Spinal cord (tissue), 10 donors: ENCODE data around the gene UNC119B. TPM values are rescaled to one million over a fixed set of nuclear protein-coding genes. Genes with fewer than 3 reads are reported as not detected.
A peak's percentile ranks its signal among the peaks of the same experiment; 100 is the strongest.

Experiments used
- DNase-seq, 6 donors: peaks; one replicate each; pipeline versions ENCODE4 v3.0.0 to v3.0.0-alpha.2; 2013 to 2015; ENCODE audit warnings: low spot score in 6 of 6, low read depth in 4 of 6
- H3K27ac ChIP-seq: one replicate; pipeline ENCODE4 v1.5.1; 2013; ENCODE audit warnings: low read depth, low read length, control low read depth
- H3K27me3 ChIP-seq: one replicate; pipeline ENCODE4 v1.6.1; 2013; ENCODE audit warnings: low read length; ENCODE audit not compliant: control insufficient read depth, insufficient read depth
- H3K36me3 ChIP-seq: one replicate; pipeline ENCODE4 v1.6.1; 2013; ENCODE audit warnings: low read length; ENCODE audit not compliant: control insufficient read depth, insufficient read depth
- H3K4me1 ChIP-seq: one replicate; pipeline ENCODE4 v1.6.1; 2013; ENCODE audit warnings: low read length; ENCODE audit not compliant: control insufficient read depth, insufficient read depth
- H3K4me3 ChIP-seq: one replicate; pipeline ENCODE4 v1.5.1; 2013; ENCODE audit warnings: low read depth, low read length, control low read depth
- H3K9me3 ChIP-seq: one replicate; pipeline ENCODE4 v1.6.1; 2013; ENCODE audit warnings: low read length; ENCODE audit not compliant: control insufficient read depth, insufficient read depth
- WGBS: methylation state at CpG from one replicate; pipeline ENCODE4 v1.1.5; 2013; ENCODE audit warnings: missing lambda C conversion rate; ENCODE audit not compliant: insufficient coverage; 5-methylcytosine and 5-hydroxymethylcytosine counted together
- polyA plus RNA-seq, 2 donors: library from polyadenylated mRNA; unstranded; fragments of 120-200 nt; gene quantifications; one replicate each; pipeline ENCODE4 v1.2.1, GENCODE V29; 2013; ENCODE audit not compliant: insufficient read length in 2 of 2
- total RNA-seq, 2 donors: library from RNA; depleted of rRNA in 1 of 2; stranded (reverse); fragments of 120-200 nt in 1 of 2; fragments of >200 nt in 1 of 2; gene quantifications; one replicate each; pipeline versions ENCODE4 v1.2.3 to v1.2.4, GENCODE V29; 2013 to 2014
- donor health status: healthy.

UNC119B gene
- total and polyA plus RNA-seq, 4 donors = 19.1 to 41.9 (median 33.0) TPM

GRCh38 chr12:120712610-120713009 lies 2.4 kb downstream of the UNC119B start:
- Histone ChIP-seq H3K9me3 (no peaks in the 10 kb centered on the region), H3K36me3 (peaks cover 34% of the 10 kb centered on the region), H3K27me3 (no peaks in the 10 kb centered on the region), H3K27ac (no peak overlapping the region), H3K4me3 (no peak overlapping the region), H3K4me1 (peaks cover 19% of the 10 kb centered on the region)
- WGBS = no CpG with 5 or more reads among the region's 6 CpGs
- DNase-seq = peak in 1 of 6 donors; percentile 79

DNA sequence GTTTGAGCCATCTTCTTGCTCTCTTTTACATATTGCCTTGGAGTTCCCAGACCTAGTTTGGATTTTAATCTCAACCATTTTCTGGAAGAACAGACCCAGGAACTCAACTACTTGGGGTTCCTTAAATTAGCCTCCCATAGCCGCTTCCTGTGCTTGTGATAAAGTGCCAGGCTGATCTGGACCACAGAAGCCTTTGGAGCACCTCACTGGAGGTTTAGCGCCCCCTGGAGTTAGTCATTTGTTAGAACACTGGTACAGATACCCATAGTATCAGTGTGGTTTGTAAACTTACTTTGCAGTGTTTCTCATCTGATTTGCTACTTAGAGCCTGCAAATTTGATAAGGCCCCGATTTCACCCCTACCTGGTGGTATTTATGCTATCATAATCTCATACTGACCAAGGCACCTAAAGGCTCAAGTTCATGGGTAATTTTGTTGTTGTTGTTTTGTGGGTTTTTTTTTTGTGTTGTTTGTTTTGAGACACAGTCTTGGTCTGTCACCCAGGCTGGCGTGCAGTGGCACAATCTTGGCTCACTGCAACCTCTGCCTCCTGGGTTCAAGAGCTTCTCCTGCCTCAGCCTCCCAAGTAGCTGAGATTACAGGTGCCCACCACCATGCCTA lies 3.7 kb downstream of the UNC119B start:
- H3K27ac ChIP-seq = no peak overlapping the region
- WGBS = 88% methylated on average over 1 of the region's 4 CpGs
- no peaks in the 10 kb centered on the region for H3K27me3 ChIP-seq
- no peak overlapping the region for H3K4me3 ChIP-seq
- peak in 4 of 6 donors; percentile 74 to 95 (median 84) for DNase-seq
- H3K36me3 ChIP-seq = peaks cover 44% of the 10 kb centered on the region
- H3K4me1 ChIP-seq = peaks cover 19% of the 10 kb centered on the region
- no peaks in the 10 kb centered on the region for H3K9me3 ChIP-seq

GRCh38 chr12:120718055-120718454 lies 7.8 kb downstream of the UNC119B start:
- H3K27me3 ChIP-seq = no peaks in the 10 kb centered on the region
- H3K27ac ChIP-seq = no peak overlapping the region

GRCh38 chr12:120719072-120719471 lies 8.8 kb downstream of the UNC119B start:
- Histone ChIP-seq H3K27ac (no peak overlapping the region), H3K9me3 (no peaks in the 10 kb centered on the region), H3K36me3 (peaks cover 69% of the 10 kb centered on the region), H3K4me1 (peaks cover 17% of the 10 kb centered on the region), H3K4me3 (no peak overlapping the region), H3K27me3 (no peaks in the 10 kb centered on the region)
- 61% methylated on average over 2 of the region's 2 CpGs for WGBS
- DNase-seq = no peak

More at GRCh38 chr12:120718055-120718454, 7.8 kb downstream of the UNC119B start:
- no peak for DNase-seq
- WGBS = 86% methylated on average over 9 of the region's 9 CpGs
- Histone ChIP-seq H3K9me3 (no peaks in the 10 kb centered on the region), H3K4me3 (no peak overlapping the region), H3K4me1 (peaks cover 17% of the 10 kb centered on the region), H3K36me3 (peaks cover 65% of the 10 kb centered on the region)

DNA sequence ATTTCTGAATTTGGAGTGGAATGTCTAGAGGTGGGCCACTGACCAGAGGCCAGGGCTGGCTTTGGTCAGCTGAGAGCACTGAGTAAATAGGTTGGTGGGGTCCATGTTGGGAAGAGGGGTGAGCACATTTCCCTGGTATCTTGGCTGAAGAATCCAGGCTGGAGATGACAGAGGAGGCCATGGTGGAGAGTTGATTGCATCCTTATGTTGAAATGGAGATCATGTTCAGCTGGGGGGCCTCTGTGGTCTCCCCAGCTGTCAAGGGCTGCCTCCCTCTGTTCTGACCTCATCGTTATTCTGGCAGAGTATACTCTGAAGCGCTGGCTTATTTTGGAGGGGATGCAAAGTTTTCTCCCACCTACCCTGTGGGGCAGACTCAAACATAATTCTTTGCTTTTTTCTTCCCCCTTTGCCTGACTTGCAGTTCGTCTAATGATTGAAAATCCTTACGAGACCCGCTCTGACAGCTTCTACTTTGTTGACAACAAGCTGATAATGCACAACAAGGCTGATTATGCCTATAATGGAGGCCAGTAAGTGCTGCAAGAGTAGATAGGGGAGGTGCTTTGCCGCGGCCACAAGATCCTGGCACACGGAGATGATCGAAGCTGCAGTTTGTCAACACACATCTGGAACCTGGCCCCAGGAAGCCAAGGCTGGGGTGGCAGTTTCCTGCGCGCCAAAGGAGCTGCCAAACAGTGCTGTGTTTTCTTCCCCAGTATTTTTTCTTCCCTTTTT lies 9.4 kb downstream of the UNC119B start:
- H3K36me3 ChIP-seq = peaks cover 64% of the 10 kb centered on the region
- H3K9me3 ChIP-seq = no peaks in the 10 kb centered on the region
- H3K27me3 ChIP-seq = no peaks in the 10 kb centered on the region
- no peak overlapping the region for H3K27ac ChIP-seq
- H3K4me1 ChIP-seq = peaks cover 18% of the 10 kb centered on the region
- no peak for DNase-seq
- no peak overlapping the region for H3K4me3 ChIP-seq
- 91% methylated on average over 6 of the region's 11 CpGs for WGBS

GRCh38 chr12:120720234-120720986 lies 10.2 kb downstream of the UNC119B start:
- 67% methylated on average over 5 of the region's 7 CpGs for WGBS
- H3K9me3 ChIP-seq = no peaks in the 10 kb centered on the region
- H3K27me3 ChIP-seq = no peaks in the 10 kb centered on the region
- peak overlapping the region; percentile 22 for H3K27ac ChIP-seq
- H3K4me3 ChIP-seq = no peak overlapping the region
- peaks cover 60% of the 10 kb centered on the region for H3K36me3 ChIP-seq
- peaks cover 26% of the 10 kb centered on the region for H3K4me1 ChIP-seq
- peak in 1 of 6 donors; percentile 93 for DNase-seq

DNA sequence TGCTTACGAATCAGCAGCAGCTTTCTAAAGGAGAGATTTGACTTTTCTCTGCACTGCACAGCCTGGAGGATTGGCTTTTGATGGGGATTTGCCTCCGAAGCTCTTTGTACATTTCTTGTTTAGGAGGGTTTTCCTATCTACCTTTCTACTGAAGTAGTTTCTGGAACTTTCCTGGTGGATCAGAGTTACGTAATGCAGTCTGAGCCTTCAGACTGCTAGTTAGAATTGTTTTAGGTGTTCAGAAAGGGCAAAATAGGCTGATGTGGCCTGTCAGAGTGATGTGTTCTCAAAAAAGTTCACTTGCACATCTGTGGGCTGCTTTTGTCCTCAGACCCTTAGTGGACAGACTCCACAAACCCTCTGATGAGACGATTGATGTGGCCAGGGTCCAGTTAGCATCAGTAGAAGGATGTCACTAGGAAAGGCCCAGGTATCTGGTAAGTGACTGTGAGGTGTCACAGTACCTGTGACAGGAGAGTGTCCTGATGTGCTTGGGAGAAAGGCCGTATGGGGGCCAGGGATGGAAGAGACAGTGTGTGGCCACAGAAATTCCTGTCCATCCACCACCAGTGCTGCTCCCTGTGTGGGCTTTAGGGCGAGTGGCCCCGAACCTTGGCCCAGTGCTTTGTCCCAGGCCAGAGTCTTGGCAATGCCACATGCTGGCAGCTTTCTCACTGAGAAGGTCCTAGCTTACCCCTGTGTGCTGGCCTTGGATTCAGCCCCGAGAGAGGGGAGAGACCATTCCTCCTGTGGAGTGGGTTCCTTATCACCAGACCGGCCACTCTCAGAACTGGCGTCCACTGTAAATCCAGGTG lies 10.9 kb downstream of the UNC119B start:
- Histone ChIP-seq H3K27ac (no peak overlapping the region), H3K27me3 (no peaks in the 10 kb centered on the region), H3K36me3 (peaks cover 55% of the 10 kb centered on the region), H3K4me1 (peaks cover 32% of the 10 kb centered on the region), H3K4me3 (no peak overlapping the region), H3K9me3 (no peaks in the 10 kb centered on the region)
- no peak for DNase-seq
- 87% methylated on average over 9 of the region's 10 CpGs for WGBS

DNA sequence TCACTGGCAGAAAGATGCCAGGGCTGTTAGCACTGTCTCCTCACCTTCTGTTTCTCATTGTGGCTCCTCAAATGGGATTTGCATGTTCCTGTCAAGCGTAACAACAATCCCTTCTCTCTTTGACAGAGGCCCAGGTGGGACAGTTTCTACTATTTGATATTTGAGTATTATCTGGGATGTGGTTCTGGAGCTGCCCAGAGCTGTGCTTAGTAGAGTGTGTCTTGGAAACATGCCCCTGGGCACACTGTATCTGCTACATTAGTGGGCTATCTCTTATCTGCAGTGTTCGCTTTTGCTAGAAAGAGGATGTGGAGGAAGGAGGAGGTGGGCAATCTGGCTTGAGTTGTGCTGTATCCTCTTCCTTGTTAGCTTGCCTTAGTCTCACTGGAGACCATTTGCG lies 11.6 kb downstream of the UNC119B start:
- no peak overlapping the region for H3K4me3 ChIP-seq
- H3K27ac ChIP-seq = no peak overlapping the region
- WGBS = 89% methylated on average over 2 of the region's 3 CpGs
- H3K36me3 ChIP-seq = peaks cover 49% of the 10 kb centered on the region
- no peak for DNase-seq
- peaks cover 33% of the 10 kb centered on the region for H3K4me1 ChIP-seq
- no peaks in the 10 kb centered on the region for H3K9me3 ChIP-seq
- H3K27me3 ChIP-seq = no peaks in the 10 kb centered on the region

- H3K36me3 ChIP-seq = peaks cover 48% of the 10 kb centered on the region
- no peak overlapping the region for H3K27ac ChIP-seq
- no CpG with 5 or more reads among the region's 2 CpGs for WGBS
- H3K4me3 ChIP-seq = no peak overlapping the region
- peaks cover 33% of the 10 kb centered on the region for H3K4me1 ChIP-seq
- no peaks in the 10 kb centered on the region for H3K9me3 ChIP-seq
- no peaks in the 10 kb centered on the region for H3K27me3 ChIP-seq
- DNase-seq = no peak
These were observed 12.5 kb downstream of the UNC119B start for GRCh38 chr12:120722784-120723183.
